Measurements from ENCODE around the gene SCP2.

SCP2 gene, protein sequence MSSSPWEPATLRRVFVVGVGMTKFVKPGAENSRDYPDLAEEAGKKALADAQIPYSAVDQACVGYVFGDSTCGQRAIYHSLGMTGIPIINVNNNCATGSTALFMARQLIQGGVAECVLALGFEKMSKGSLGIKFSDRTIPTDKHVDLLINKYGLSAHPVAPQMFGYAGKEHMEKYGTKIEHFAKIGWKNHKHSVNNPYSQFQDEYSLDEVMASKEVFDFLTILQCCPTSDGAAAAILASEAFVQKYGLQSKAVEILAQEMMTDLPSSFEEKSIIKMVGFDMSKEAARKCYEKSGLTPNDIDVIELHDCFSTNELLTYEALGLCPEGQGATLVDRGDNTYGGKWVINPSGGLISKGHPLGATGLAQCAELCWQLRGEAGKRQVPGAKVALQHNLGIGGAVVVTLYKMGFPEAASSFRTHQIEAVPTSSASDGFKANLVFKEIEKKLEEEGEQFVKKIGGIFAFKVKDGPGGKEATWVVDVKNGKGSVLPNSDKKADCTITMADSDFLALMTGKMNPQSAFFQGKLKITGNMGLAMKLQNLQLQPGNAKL

DNA sequence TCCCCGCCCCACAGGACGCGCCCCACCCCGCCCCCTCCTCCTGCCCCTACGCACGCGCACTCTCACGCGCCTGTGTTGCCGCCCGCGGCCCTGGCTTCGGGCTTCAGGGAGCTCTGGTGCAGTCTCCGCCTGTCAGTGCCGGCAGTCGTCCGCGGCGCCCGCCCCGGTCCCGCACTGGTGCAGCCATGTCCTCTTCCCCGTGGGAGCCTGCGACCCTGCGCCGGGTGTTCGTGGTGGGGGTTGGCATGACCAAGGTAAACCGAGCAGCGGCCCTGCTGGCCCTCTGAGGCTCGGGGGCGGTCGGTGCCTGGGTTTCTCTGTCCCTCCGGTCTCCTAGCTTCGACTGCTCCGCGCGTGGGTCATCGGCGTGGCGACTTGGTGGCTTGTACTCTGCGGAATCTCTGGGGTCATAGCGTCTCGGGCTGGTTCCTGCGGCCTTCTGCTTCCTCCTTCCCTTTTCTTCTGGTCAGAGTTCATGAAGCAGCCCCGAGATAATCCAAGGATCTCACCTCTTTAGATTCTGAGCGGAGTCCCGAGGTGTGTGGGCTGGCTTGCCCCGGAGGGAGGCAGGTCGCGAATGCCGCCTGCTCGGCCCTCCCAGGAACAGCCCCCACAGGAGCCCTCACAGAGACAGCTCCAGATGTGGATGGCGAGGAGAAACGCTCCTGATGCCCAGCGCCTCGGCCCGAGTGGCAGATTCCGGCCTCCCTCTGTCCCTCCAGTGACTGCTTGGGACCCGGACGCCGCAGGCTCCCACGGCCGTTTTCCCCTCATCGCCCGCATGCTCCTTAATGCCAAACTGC, at the start of gene SCP2:
Gene SCP2, plus strand, starts transcription at position 65 of the 803 bp plus-strand sequence. Its CDS starts 121 bp downstream, at position 186.
- DNase-seq: no peak

DNA sequence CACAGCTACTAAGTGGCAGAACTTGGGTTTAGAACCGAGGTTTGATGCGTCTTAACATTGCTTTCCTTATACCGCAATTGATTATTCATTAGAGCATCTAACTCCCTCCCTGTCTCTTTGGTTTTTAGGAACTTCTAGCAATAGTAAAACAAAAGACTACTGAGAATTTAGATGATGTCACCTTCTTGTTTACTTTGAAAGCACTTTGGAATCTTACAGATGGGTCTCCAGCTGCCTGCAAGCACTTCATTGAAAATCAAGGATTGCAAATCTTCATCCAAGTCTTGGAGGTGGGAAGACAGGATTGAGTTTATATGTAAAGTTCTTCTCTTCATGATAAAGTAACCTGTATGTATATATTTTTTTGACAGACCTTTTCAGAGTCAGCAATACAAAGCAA, 49.5 kb upstream of the SCP2 start:
- DNase-seq: peak; percentile 10

DNA sequence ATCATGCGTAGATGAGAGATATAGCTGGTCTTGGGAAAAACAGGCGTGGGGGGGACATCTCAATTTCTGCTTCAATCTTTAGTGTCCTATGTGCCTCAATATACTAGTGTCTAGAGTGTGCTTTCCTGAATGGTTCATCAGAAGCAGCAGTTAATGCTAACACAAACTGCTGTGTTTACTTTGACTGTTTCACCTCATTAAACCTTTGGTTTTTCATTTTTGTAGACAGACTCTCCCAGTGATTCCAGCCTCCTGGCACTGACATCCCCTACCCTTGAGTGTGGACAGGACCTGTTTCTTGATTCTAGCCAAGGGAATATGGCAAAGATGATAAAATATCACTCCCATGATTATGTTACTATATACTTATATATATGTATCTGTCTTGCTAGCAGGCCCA, 46.9 kb upstream of the SCP2 start:
- peak; percentile 75 for DNase-seq

DNA sequence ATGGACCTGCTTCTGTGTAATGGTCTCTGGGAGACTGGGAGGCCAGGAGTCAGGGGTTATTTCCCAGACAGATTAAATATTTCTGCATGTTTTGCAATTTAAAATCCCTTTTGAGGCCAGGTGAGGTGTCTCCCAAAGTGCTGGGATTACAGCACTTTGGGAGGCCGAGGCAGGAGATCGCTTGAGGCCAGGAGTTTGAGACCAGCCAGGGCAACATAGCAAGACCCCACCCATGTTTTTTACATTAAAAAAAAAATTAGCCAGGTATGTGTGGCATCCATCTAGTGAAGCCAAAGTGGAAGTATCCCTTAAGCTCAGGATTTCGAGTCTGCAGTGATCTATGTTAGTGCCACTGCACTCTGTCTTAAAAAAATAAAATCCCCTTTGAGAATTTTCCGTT, 39.6 kb upstream of the SCP2 start:
- no peak for DNase-seq

DNA sequence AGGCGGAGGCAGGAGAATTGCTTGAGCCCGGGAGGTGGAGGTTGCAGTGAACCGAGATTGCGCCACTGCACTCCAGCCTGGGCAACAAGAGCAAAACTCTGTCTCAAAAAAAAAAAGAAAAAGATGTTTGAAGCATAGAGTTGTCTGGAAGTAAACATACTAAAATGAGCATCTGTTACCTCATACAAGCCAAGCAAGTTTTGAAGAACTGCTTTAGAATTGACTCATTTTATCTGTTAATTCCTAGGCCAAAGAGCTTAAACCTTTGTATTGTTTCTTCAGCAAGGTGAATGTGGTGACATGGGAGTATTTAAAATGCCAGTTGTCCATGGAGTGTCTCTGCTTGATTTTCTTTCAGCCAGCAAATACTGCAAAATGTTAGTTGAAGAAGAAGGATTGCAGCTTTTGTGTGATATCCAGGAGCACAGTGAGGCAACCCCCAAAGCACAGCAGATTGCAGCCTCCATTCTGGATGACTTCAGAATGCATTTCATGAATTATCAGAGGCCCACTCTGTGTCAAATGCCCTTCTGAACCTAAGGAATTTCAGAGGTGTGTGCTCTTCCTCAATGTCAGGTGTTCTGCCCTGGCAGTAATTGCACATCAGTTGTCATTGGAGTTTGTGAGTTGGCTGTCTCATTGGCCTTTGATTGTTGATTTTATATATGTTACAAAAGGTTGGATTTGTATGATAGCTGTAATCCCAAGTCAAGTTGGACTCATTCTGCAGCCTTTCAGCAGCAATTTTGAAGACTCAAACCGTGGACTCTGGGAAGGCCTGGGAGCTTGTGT, 34.5 kb upstream of the SCP2 start:
- no peak for DNase-seq

DNA sequence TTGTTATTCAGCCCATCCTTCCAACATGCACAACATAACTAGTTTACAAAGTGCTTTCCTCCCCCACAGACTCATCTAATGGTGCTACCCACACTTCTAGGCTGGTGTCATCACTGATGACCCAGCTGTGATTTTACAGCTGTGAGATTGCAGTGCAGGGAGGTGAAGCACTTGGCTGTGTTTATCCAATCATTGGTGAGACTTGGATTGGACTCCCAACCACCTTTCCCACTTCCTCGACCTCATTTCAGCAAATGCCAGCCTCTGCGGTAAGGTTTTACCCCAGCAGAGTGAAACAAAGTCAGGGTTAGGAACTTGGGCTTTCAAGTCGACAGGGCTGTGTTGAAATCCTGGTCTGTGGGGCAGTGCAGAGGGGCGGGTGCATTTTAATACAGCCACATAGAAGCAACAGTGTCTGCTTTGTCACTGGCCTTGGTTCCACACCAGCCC, 27.6 kb upstream of the SCP2 start:
- DNase-seq: no peak

DNA sequence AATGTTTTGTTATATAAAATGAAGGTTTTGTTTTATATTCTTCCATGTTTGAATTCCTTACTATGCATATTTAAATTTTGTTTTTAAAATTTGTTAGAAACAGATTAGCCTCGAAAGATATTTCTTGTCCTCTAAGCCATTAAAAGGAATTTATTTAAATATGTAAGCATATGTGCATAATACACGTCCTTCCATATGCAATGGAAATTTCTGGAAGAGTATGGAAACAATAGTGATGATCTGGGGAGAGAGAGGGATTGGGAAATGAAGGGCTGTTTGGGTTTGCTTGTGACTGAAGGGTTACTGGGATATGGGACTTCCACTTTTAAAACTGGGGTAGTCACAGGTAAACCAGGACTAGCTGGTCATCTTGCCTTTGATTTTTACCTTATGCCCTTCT, 26.7 kb upstream of the SCP2 start:
- no peak for DNase-seq

DNA sequence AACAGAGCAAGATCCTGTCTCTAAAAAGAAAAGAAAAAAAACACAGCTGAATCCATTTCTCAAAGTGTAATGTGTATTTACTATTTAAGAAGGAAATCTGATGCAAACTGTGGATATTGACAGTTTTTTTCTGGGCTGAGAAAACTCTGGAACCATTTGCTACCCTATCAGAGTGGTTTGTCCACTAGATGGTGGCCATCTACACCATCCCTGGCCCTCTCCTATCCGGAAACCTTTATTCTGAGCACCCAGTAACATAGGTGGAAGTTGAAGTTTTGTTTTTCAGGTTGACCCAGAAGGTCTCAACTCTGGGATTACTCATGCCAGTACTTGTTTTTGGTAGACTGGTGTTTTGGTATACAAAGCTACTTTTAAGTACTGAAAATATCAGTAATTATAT, 25.7 kb upstream of the SCP2 start:
- no peak for DNase-seq

DNA sequence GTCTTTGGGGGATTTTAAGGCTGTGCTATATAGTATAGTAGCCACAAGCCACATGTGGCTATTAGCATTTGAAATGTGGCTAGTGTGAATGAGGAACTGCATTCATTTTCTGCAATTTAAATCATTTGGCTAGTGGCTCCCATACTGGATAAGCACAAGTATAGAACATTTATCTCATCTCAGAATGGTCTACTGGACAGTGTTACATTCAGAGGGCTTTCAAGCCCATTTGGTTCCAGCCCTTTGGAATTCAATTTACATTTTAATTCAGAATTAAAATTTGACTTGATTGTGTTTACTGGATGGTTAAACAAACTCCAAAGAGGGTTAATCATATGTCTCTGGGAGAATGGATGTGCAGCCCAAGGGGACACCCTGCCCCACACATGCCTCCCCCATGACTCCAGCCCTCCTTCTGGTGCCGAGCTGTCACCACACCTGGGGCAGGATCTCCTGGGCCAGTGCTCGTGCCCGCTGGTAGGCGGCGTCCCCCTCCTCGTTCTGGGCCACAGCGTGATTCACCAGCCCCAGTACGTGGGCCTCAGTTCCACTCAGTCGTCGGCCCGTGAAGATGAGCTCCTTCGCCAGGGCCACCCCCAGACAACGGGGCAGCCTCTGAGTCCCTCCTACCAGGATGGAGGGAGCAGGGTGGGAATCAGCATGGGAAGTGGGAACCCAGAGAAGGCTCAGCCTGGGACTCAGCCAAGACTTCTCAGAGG, 22.7 kb upstream of the SCP2 start:
- no peak for DNase-seq

DNA sequence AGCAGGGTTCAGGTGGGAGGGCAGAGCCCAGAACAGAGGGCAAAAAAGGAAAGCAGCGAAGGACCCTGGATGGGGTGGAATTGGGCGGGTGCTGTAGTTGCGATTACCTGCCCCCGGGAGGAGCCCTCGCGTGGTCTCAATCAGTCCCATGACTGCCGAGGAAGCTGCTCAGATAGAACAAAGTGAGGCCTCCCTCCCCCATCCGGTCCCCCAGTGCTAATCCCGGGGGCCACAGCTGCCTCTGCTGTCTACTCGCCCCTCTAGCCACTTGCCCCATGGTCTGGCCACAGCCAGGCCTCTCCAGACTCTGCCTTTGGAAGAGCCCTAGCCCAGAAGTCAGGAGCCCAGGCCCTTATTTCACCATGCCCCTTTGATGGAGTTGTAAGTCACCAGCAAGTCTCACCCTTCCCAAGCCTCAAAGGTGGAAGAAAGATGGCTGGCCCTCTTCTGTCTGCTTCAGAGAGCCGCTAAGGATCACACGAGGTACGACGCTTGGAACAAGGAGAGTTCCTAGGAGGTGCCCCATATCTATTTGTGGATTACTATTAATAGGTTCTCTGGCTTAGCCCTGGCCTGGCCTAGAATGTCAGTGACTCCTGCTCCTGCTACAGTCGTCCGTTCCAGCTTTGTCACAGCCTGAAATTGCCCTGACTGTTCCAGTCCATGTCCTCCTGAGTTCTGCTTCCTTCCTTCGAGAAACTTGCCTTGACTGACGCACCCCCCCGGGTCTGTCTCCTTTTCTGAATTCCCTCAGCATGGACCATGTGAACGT, 22.0 kb upstream of the SCP2 start:
- no peak for DNase-seq

DNA sequence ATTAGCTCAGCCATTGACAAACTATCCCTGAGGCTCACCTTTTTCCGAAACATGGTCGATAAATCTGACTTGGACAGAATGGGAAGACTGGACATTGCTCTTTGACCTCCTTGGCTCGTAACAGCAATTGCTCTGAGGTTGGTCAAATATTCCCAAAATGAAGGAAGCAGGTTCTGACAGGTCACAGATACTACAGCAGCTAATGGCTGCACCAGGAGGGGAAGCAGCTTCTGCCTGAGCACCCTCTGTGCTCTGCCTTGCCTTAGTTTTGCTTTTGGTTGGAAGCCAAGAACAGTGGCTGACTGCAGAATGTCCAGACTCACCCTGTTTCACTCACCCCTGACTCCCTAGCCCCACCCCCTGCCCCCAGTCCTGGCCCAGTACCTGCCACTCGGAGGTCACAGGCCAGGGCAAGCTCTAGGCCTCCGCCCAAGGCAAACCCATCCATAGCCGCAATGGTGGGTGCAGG, 20.9 kb upstream of the SCP2 start:
- DNase-seq: no peak

DNA sequence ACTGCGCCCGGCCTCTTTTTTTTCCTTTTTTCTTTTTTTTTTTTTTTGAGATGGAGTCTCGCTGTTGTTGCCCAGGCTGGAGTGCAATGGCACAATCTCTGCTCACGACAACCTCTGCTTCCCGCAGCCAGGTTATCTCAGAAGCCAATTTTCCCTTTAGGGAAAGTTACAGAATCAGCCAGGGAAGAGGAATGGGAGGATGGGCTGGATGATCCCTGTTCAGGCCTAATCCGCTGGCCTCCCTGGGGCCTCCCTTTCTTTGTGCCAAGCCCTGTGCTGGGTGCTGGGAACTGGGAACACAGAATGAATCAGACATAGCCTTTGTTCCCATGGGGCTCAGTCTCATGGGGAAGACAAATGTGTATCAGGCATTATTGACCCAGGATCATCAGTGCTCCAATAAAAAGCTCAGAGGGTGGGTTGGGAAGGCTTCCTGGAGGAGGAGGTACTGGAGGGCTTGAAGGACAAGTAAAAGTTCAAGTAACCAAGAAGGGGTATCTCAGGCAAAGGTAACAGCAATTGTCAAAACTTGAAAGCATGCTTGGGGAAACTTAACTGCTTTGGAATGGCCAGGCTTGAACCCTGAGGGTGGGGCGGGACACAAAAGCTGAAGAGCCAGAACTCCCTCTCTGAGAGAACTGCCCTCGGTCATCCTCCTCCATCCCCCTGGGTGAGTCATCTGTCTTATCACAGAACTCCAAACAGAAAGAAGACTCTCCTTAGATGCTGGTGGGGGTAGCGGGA, 19.8 kb upstream of the SCP2 start:
- DNase-seq: no peak

DNA sequence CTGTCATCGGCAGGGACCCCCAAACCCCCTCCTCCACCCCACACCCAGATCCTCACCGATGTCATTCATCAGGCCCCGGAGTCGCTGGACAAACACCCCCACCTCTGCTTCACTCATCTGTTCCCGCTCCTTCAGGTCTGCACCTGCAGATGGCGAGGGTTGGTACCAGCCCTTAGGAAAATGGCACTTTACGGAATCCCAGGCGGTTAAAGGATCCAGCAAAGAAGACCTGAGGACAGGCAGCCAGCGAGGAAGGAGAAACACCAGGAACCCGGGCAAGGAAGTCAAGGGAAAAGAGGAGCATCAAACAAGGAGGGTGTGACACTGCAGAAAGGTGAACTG, 19.3 kb upstream of the SCP2 start:
- no peak for DNase-seq

DNA sequence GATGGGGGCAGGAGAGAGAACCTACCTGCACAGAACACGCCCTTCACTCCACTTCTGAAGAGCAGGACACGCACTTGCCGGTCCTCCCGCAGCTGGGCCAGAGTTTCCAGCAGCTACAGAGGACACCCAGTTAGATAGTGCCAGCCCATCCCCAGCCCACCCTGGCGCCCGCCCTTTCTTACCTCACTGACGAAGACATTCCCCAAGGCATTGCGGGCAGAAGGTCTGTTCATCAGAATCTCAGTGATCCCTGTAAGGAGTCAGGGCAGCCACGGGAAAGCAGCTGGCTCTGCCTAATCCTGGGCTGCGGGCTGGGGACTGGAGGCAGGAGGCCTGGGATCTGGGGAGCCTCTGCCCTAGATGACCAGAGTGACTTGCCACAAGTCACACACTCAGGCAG, 15.5 kb upstream of the SCP2 start:
- DNase-seq: no peak

DNA sequence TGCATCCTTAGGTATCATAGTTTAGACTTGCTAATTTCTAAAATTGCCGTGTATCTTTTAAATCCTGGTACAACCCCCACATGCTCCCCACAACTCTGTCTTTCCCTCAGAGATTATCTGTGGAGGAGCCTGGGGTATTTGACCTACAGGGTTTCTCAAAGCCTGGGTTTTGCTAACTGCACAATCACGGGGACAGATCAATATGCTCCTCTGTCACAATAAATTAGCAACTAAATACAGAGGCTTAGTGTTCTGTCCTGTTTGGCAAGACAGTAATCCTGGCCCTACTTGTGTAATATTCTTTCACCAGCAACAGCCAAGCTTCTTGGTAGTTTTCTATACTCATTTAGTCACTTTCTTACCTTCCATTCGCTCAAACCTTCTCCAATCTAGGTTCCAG, 14.1 kb upstream of the SCP2 start:
- no peak for DNase-seq

DNA sequence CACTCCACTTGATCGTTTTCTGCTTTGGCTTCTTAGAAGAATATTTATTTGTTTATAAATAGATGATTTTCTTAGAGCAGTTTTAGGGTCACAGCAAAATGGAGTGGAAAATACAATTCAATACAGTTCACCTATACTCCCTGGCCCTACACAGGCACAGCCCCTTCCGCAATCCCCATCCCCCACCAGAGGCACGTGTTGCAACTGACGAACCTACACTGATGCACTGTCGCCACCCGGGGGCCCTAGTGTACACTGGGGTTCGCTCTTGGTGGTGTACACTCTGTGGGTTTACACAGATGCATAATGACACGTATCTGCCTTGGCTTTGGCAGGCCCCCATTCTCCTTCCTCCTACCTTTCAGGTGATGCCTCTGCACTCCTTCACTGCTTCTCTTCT, 13.5 kb upstream of the SCP2 start:
- DNase-seq: no peak

DNA sequence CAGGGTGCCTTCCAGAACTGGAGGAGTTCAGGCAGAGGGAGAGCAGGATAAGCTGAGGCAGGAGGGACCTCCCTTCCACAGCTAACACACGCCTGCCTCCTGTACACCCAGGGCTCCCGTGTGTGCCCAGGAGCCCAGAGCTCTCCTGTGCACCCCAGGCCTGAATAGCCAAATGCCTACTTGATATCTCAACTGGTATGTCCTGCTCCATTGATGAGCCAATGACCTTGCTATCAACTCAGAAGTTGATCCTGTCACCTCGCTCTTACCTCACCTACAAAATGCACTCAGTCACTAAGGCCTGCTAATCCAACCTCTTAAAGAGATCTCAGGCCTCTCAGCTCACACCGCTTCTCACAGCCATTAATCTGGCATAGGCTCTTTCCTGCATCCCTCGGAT, 12.6 kb upstream of the SCP2 start:
- no peak for DNase-seq

DNA sequence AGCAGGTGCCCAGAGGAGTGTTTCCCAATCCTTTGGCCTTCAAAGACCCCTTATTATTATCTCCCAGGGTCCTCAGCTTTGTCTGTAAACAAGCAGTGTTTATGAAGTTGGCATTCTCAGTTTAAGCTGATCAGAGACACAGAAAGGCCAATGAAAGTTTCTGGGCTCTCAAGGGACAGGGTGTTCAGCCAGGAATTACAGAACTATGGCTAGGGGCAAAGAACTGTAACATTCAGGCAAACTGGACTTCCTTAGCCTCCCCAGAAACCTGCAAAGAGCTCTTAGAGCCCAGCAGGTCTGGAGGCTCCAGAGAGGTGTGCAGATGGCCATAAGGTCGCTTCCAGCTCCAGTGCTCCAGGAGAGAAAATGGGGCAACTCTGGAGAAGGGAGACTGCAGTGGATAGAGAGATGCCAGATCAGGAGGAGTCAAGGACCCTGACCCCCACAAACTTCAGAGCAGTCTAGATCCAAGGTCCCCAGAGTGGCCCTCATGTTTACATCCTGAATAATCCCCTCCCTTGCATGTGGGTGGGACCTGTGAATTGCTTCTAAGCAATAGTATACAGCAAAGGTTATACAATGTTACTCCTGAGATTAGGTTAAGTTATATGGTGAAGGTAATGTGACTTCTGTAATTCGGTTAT, 11.7 kb upstream of the SCP2 start:
- DNase-seq: no peak

DNA sequence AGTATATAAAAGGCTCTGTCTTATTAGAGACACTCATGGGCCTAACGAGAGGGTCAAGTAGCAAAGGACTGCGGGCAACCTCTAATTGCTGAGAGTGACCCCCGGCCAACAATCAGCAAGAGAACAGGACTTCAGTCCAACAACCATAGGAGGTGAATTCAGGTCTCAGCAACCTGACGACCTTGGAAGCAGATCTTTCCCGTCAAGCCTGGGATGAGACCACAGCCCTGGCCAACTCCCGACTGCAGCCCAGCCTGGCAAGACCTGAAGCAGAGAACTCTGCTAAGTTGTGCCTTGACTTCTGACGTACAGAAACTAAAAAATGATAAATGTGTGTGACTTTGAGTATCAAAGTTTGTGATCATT, 11.2 kb upstream of the SCP2 start:
- DNase-seq: no peak

DNA sequence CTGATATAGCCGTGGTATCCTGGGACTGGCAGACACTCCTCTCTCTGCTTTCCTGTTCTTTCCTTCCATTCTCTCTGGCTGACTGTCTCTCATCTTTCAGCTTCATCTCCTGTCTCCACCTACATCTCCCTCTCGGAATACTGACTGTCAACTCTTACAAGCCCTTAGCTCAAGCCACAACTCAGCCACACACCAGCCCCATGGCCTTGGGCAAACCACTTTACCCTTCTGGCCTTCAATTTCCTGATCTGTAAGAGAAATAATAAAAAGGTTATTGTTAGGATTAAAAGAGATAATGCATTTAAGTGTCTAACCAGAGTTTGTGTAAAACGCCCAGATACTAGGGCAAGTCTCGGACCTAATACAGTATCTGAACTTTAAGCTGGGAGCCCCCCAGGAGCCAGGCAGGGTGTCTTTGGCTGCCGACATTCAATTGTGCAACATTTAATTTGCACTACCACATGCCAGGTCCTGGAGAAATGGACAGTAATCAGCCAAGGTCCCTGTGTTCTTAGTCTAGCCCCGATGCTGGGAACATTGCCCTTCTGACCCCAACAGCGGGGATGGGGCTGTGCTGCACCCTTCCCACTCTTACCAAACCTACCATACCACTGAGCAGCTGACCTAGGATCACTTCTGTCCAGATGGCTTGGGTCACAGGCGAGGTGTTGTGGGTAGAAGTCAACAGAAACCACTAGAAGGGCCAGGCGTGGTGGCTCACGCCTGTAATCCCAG, 10.7 kb upstream of the SCP2 start:
- no peak for DNase-seq

All from kidney glomerular epithelial cell (primary cell).